K562 (cell line): Measurements from ENCODE around the gene RNF168. TPM values are rescaled to one million over a fixed set of nuclear protein-coding genes. Genes with fewer than 3 reads are reported as not detected.
A peak's percentile ranks its signal among the peaks of the same experiment; 100 is the strongest.

Experiments used
- BCLAF1 ChIP-seq, 2 experiments: fragments of 450-650 bp in 1 of 2; IDR thresholded peaks; 2 replicates each; pipeline ENCODE4 v1.6.1; 2011 to 2017; ENCODE audit warnings: low read depth in 2 of 2, antibody characterized with exemption in 1 of 2, borderline replicate concordance in 1 of 2, low read length in 1 of 2, mild to moderate bottlenecking in 1 of 2, mixed read lengths in 1 of 2; ENCODE audit not compliant: control insufficient read depth in 1 of 2
- BRCA1 ChIP-seq, 2 experiments: fragments of 450-650 bp in 1 of 2; sonication (generic) in 1 of 2; formaldehyde crosslinking in 1 of 2; IDR thresholded peaks; 2 replicates each; pipeline versions ENCODE4 v1.5.0 to v1.6.1; 2017 to 2020; ENCODE audit warnings: mild to moderate bottlenecking in 1 of 2, missing genetic modification reagents in 1 of 2
- CTCF ChIP-seq, 3 experiments: IDR thresholded peaks in 2 of 3; conservative IDR thresholded peaks in 1 of 3; 2 replicates each; pipeline ENCODE4 v1.5.1; 2011 to 2012; ENCODE audit warnings: low read length in 3 of 3, mild to moderate bottlenecking in 3 of 3, control low read depth in 2 of 3, improper control_type of control experiment in 1 of 3, inconsistent platforms in 1 of 3, low read depth in 1 of 3, mixed read lengths in 1 of 3, moderate library complexity in 1 of 3; ENCODE audit not compliant: insufficient read depth in 2 of 3
- HNRNPL ChIP-seq: fragments of 200-400 bp; formaldehyde crosslinking; IDR thresholded peaks from 2 replicates; pipeline ENCODE4 v1.6.1; 2017; ENCODE audit warnings: low read depth, mild to moderate bottlenecking, low read length
- SMAD2 ChIP-seq: fragments of 150-350 bp; IDR thresholded peaks from 2 replicates; pipeline ENCODE4 v1.6.1; 2014; ENCODE audit warnings: low read depth, mild to moderate bottlenecking, low read length
- SMC3 ChIP-seq: conservative IDR thresholded peaks from 2 replicates; pipeline ENCODE4 v1.6.1; 2011; ENCODE audit warnings: low read depth, low read length, improper control_type of control experiment; ENCODE audit not compliant: insufficient read depth
- ZBTB5 ChIP-seq: fragments of 450-650 bp; IDR thresholded peaks from 2 replicates; pipeline ENCODE4 v1.6.1; 2017; ENCODE audit warnings: antibody characterized with exemption
- ZNF263 ChIP-seq: sonication (generic); formaldehyde crosslinking; IDR thresholded peaks from 2 replicates; pipeline ENCODE4 v1.8.0; 2022; ENCODE audit warnings: mild to moderate bottlenecking, missing genetic modification reagents, borderline replicate concordance
- ZNF551 ChIP-seq: fragments of 250-450 bp; sonication (Bioruptor Pico); IDR thresholded peaks from 2 replicates; pipeline ENCODE4 v1.5.0; 2021; ENCODE audit warnings: mild to moderate bottlenecking, moderate library complexity
- ZNF586 ChIP-seq: fragments of 450-650 bp; formaldehyde crosslinking; conservative IDR thresholded peaks from 2 replicates; pipeline ENCODE4 v1.4.0; 2020; ENCODE audit warnings: mild to moderate bottlenecking, moderate library complexity
- polyA plus RNA-seq, 8 experiments: library from polyadenylated mRNA; depleted of rRNA in 4 of 8; stranded (reverse) in 5 of 8; unstranded in 3 of 8; fragments of >200 nt; fragmentation: Nextera tagmentation in 2 of 8; fragmentation: Illumina TruSeq in 1 of 8; extraction: Ambion mirVana in 2 of 8; extraction: Trizol in 1 of 8; gene quantifications; 2 replicates each; pipeline versions ENCODE4 v1.2.1 to v1.2.3, GENCODE V29; 2011 to 2014; ENCODE audit warnings: inconsistent platforms in 1 of 8, missing spikeins in 1 of 8
- total RNA-seq, 7 experiments: library from RNA; depleted of rRNA in 6 of 7; stranded (reverse); fragments of >200 nt in 6 of 7; fragmentation: Illumina TruSeq in 2 of 7; extraction: Trizol in 2 of 7; gene quantifications; 2 replicates each; pipeline versions ENCODE4 v1.2.1 to v1.2.3, GENCODE V29; 2011 to 2021; ENCODE audit warnings: low replicate concordance in 1 of 7
- TF ChIP-seq, protein P1 (sequence below): sonication (generic); formaldehyde crosslinking; IDR thresholded peaks from 2 replicates; pipeline ENCODE4 v1.8.0; 2022; ENCODE audit warnings: mild to moderate bottlenecking, missing genetic modification reagents
- TF ChIP-seq, protein P2 (sequence below): fragments of 450-650 bp; formaldehyde crosslinking; IDR thresholded peaks from 2 replicates; pipeline ENCODE4 v1.4.0; 2020; ENCODE audit warnings: mild to moderate bottlenecking
- TF ChIP-seq, protein P3 (sequence below), 2 experiments: IDR thresholded peaks; 2 replicates each; pipeline ENCODE4 v1.6.1; 2012; ENCODE audit warnings: improper control_type of control experiment in 2 of 2, low read depth in 2 of 2, low read length in 2 of 2, borderline replicate concordance in 1 of 2

Gene RNF168
- total and polyA plus RNA-seq, 9 of the 15 experiments (the other 6 are each of a cell fraction or from before 2014, with no cell fraction given) = 6.0 to 32.1 (median 16.6) TPM

DNA sequence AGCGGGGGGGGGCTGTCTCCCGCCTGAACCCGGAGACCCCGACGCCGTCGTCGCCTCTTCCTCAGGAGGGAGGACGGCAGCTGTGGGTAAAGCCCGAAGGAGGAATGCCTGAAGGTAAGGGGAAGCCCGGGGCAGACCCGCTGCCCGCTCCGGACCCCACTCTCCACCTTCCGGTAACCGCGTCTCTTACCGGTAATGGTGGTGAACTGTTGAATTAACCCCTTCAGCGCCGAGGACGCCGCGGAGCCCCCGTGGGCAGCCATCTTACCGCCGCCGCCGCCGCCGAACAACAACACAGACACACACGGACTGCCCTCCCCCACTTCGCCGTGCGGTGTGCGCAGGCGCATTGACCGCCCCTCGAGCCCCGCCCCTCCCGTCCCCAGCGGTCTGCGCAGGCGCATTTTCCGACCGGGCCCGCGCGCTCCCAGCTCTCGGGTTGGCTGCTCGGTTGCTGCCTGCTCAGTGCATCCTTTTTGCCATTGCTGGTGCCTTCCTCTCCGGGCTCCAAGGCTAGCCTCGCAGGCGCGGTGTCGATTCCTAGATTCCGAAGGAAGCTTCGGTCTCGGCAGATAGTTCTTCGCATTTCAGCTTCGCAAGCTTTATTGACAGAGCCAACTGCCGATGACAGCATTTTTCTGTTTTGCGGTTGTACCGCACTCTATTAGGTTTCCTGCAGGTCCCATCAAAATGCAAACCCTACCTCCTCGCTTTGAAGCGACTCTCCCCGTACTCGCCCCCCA is 71.3 kb downstream of the RNF168 start, which contains the start of gene UBXN7 (continued):
- TF ChIP-seq SMC3 = no peak
- TF ChIP-seq BCLAF1 (IDR thresholded peaks at IDR 0.05; ENCODE audit: borderline replicate concordance in 1 of 2, control insufficient read depth in 1 of 2, low read depth in 2 of 2, low read length in 1 of 2) = no peak
- TF ChIP-seq, protein P1, sequence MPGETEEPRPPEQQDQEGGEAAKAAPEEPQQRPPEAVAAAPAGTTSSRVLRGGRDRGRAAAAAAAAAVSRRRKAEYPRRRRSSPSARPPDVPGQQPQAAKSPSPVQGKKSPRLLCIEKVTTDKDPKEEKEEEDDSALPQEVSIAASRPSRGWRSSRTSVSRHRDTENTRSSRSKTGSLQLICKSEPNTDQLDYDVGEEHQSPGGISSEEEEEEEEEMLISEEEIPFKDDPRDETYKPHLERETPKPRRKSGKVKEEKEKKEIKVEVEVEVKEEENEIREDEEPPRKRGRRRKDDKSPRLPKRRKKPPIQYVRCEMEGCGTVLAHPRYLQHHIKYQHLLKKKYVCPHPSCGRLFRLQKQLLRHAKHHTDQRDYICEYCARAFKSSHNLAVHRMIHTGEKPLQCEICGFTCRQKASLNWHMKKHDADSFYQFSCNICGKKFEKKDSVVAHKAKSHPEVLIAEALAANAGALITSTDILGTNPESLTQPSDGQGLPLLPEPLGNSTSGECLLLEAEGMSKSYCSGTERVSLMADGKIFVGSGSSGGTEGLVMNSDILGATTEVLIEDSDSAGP (CRISPR knock-in tag) = no peak
- TF ChIP-seq BRCA1 (IDR thresholded peaks at IDR 0.05) = no peak
- no peak for TF ChIP-seq BRCA1 (CRISPR knock-in tag; IDR thresholded peaks at IDR 0.05)
- TF ChIP-seq ZNF586 (CRISPR knock-in tag) = no peak
- no peak for TF ChIP-seq CTCF (IDR thresholded peaks at IDR 0.05 in 2 of 3, conservative IDR thresholded peaks at IDR 0.05 in 1 of 3; ENCODE audit: insufficient read depth in 2 of 3, low read depth in 1 of 3, low read length in 3 of 3)
- no peak for TF ChIP-seq ZNF551 (CRISPR knock-in tag)
- TF ChIP-seq SMAD2 = no peak
- TF ChIP-seq, protein P2, sequence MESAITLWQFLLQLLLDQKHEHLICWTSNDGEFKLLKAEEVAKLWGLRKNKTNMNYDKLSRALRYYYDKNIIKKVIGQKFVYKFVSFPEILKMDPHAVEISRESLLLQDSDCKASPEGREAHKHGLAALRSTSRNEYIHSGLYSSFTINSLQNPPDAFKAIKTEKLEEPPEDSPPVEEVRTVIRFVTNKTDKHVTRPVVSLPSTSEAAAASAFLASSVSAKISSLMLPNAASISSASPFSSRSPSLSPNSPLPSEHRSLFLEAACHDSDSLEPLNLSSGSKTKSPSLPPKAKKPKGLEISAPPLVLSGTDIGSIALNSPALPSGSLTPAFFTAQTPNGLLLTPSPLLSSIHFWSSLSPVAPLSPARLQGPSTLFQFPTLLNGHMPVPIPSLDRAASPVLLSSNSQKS (CRISPR knock-in tag) = no peak
- no peak for TF ChIP-seq ZBTB5
- TF ChIP-seq, protein P3, sequence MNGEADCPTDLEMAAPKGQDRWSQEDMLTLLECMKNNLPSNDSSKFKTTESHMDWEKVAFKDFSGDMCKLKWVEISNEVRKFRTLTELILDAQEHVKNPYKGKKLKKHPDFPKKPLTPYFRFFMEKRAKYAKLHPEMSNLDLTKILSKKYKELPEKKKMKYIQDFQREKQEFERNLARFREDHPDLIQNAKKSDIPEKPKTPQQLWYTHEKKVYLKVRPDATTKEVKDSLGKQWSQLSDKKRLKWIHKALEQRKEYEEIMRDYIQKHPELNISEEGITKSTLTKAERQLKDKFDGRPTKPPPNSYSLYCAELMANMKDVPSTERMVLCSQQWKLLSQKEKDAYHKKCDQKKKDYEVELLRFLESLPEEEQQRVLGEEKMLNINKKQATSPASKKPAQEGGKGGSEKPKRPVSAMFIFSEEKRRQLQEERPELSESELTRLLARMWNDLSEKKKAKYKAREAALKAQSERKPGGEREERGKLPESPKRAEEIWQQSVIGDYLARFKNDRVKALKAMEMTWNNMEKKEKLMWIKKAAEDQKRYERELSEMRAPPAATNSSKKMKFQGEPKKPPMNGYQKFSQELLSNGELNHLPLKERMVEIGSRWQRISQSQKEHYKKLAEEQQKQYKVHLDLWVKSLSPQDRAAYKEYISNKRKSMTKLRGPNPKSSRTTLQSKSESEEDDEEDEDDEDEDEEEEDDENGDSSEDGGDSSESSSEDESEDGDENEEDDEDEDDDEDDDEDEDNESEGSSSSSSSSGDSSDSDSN (IDR thresholded peaks at IDR 0.05; ENCODE audit: borderline replicate concordance in 1 of 2, low read depth in 2 of 2, low read length in 2 of 2) = no peak
- TF ChIP-seq HNRNPL = no peak
- peak; percentile 65; the same call in 1 of the 2 replicates for TF ChIP-seq ZNF263 (CRISPR knock-in tag)
